ENCODE data around the gene GRIA2. TPM values are rescaled to one million over a fixed set of nuclear protein-coding genes. Genes with fewer than 3 reads are reported as not detected.
A peak's percentile ranks its signal among the peaks of the same experiment; 100 is the strongest.

The GRIA2 gene
- 0.13 TPM for polyA plus RNA-seq (2012; ENCODE audit: insufficient read length, low read depth)

DNA sequence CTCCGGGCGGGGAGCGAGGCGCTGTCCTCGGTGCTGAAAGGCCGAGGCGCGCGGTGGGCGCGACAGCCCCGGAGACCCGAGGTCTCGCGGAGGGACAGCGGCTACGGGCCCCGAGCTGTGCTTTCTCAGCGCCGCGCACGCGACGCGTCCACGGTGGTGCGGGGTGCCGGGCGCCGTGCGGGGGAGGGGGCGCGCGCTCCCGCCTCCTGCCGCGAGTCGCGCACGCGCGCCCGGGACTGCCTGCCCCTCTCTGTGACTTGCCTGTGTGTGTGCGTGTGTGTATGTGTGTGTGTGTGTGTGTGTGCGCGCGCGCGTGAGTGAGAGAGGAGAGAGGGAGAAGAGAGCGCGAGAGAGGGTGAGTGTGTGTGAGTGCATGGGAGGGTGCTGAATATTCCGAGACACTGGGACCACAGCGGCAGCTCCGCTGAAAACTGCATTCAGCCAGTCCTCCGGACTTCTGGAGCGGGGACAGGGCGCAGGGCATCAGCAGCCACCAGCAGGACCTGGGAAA, at the start of gene GRIA2:
TSS of gene GRIA2 (plus strand) at position 358 of the 511 bp plus-strand sequence. CDS start 315 bp downstream, outside the sequence.
- TF ChIP-seq TAF1 (IDR thresholded peaks at IDR 0.05; ENCODE audit: borderline replicate concordance, insufficient read depth, low read length), result no peak
- peak; percentile 48 for TF ChIP-seq FOXP2 (optimal IDR thresholded peaks at IDR 0.05; ENCODE audit: borderline replicate concordance, extremely low read depth, extremely low read length, insufficient read depth)
- TF ChIP-seq, protein P1, sequence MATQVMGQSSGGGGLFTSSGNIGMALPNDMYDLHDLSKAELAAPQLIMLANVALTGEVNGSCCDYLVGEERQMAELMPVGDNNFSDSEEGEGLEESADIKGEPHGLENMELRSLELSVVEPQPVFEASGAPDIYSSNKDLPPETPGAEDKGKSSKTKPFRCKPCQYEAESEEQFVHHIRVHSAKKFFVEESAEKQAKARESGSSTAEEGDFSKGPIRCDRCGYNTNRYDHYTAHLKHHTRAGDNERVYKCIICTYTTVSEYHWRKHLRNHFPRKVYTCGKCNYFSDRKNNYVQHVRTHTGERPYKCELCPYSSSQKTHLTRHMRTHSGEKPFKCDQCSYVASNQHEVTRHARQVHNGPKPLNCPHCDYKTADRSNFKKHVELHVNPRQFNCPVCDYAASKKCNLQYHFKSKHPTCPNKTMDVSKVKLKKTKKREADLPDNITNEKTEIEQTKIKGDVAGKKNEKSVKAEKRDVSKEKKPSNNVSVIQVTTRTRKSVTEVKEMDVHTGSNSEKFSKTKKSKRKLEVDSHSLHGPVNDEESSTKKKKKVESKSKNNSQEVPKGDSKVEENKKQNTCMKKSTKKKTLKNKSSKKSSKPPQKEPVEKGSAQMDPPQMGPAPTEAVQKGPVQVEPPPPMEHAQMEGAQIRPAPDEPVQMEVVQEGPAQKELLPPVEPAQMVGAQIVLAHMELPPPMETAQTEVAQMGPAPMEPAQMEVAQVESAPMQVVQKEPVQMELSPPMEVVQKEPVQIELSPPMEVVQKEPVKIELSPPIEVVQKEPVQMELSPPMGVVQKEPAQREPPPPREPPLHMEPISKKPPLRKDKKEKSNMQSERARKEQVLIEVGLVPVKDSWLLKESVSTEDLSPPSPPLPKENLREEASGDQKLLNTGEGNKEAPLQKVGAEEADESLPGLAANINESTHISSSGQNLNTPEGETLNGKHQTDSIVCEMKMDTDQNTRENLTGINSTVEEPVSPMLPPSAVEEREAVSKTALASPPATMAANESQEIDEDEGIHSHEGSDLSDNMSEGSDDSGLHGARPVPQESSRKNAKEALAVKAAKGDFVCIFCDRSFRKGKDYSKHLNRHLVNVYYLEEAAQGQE (IDR thresholded peaks at IDR 0.05; ENCODE audit: insufficient read depth in 1 of 2, low read depth in 2 of 2, low read length in 2 of 2), result peak; percentile 98
- peak; percentile 97; the same call in 1 of the 2 replicates for TF ChIP-seq SIN3A (IDR thresholded peaks at IDR 0.05; ENCODE audit: borderline replicate concordance, insufficient read depth, low read length)

DNA sequence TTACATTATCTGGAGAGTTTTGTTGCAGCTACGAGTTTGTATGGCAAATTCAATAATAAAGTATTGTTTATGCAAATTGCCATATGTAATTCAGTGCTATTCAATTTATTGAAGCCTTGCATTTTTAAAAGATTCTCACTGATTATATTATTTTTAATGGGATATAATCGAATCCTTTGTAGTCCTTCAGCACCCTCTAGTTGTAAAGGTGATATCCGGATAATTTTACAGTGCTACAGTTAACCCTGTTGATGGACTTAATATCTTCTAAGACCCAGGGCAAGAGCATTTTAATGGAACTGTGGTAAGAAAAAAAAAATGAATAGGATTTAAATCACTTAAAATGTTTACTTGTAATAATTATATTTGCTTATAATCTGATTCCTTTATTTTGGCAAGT, 48.5 kb upstream of the GRIA2 start:
- TF ChIP-seq POLR2AphosphoS5 (IDR thresholded peaks at IDR 0.05; ENCODE audit: low read depth, low read length), result no peak
- TF ChIP-seq FOXP2 (optimal IDR thresholded peaks at IDR 0.05; ENCODE audit: borderline replicate concordance, extremely low read depth, extremely low read length, insufficient read depth), result no peak
- no peak for TF ChIP-seq SIN3A (IDR thresholded peaks at IDR 0.05; ENCODE audit: borderline replicate concordance, insufficient read depth, low read length)
- TF ChIP-seq, protein P1 (IDR thresholded peaks at IDR 0.05; ENCODE audit: insufficient read depth in 1 of 2, low read depth in 2 of 2, low read length in 2 of 2), result no peak
- TF ChIP-seq TAF1 (IDR thresholded peaks at IDR 0.05; ENCODE audit: borderline replicate concordance, insufficient read depth, low read length), result no peak

DNA sequence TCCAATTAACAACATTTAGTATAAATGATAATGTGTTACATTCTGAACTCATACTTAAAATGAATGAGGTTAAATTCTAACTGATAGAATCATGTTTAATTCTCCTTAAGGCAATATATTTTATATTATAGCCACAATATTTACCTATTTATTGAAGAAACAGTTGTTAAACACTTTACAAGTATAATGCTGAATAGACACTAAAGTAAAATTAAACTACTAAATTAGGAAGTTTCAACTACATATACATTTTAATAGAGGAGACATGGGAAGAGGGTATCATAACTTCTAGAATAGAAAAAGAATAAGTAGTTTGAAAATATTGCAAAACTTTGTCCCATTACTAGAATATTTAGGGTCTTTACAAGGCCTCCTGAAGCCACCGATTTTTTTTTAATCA, 36.2 kb upstream of the GRIA2 start:
- TF ChIP-seq TAF1 (IDR thresholded peaks at IDR 0.05; ENCODE audit: borderline replicate concordance, insufficient read depth, low read length) (no peak), POLR2AphosphoS5 (IDR thresholded peaks at IDR 0.05; ENCODE audit: low read depth, low read length) (no peak), FOXP2 (optimal IDR thresholded peaks at IDR 0.05; ENCODE audit: borderline replicate concordance, extremely low read depth, extremely low read length, insufficient read depth) (no peak), SIN3A (IDR thresholded peaks at IDR 0.05; ENCODE audit: borderline replicate concordance, insufficient read depth, low read length) (no peak)
- TF ChIP-seq, protein P1 (IDR thresholded peaks at IDR 0.05; ENCODE audit: insufficient read depth in 1 of 2, low read depth in 2 of 2, low read length in 2 of 2), result no peak

- TF ChIP-seq POLR2AphosphoS5 (IDR thresholded peaks at IDR 0.05; ENCODE audit: low read depth, low read length), result no peak
- TF ChIP-seq FOXP2 (optimal IDR thresholded peaks at IDR 0.05; ENCODE audit: borderline replicate concordance, extremely low read depth, extremely low read length, insufficient read depth), result no peak
- TF ChIP-seq, protein P1 (IDR thresholded peaks at IDR 0.05; ENCODE audit: insufficient read depth in 1 of 2, low read depth in 2 of 2, low read length in 2 of 2), result no peak
- no peak for TF ChIP-seq TAF1 (IDR thresholded peaks at IDR 0.05; ENCODE audit: borderline replicate concordance, insufficient read depth, low read length)
- TF ChIP-seq SIN3A (IDR thresholded peaks at IDR 0.05; ENCODE audit: borderline replicate concordance, insufficient read depth, low read length), result no peak
Observed at GRCh38 chr4:157185363-157185762, 35.2 kb upstream of the GRIA2 start.

Data from PFSK-1 (cell line).